IPS-18c (cell line): ENCODE measurements around the gene SLC8A1.

Experiments used
- H3K4me3 ChIP-seq: 2 replicates; pipeline ENCODE4 v1.7.0; 2013; ENCODE audit warnings: low read depth, mild to moderate bottlenecking, low read length, moderate library complexity; ENCODE audit not compliant: insufficient read depth
- H3K9me3 ChIP-seq: one replicate; pipeline ENCODE4 v1.6.1; 2013; ENCODE audit warnings: mild to moderate bottlenecking, low read length, moderate library complexity; ENCODE audit not compliant: control insufficient read depth, insufficient read depth

Gene SLC8A1

DNA sequence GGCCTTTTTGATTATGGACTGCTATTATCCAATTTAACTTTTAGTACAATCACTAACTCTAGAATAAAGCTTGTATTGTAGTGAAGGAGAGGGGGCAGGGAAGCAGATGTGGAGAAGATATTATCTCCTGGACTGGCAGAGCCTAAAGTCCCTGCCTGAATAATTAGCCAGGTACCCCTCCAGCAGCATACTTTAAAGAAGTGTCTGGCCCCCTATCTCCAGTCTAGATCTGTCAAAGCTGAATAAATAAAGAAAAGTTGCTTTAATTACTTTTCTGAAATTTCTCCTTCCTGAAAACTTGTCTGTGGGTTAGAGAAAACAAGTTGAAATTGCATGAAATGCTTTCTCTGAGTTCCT, 258.2 kb downstream of the SLC8A1 start:
- no peaks in the 10 kb centered on the region for H3K9me3 ChIP-seq
- H3K4me3 ChIP-seq: no peak overlapping the region

DNA sequence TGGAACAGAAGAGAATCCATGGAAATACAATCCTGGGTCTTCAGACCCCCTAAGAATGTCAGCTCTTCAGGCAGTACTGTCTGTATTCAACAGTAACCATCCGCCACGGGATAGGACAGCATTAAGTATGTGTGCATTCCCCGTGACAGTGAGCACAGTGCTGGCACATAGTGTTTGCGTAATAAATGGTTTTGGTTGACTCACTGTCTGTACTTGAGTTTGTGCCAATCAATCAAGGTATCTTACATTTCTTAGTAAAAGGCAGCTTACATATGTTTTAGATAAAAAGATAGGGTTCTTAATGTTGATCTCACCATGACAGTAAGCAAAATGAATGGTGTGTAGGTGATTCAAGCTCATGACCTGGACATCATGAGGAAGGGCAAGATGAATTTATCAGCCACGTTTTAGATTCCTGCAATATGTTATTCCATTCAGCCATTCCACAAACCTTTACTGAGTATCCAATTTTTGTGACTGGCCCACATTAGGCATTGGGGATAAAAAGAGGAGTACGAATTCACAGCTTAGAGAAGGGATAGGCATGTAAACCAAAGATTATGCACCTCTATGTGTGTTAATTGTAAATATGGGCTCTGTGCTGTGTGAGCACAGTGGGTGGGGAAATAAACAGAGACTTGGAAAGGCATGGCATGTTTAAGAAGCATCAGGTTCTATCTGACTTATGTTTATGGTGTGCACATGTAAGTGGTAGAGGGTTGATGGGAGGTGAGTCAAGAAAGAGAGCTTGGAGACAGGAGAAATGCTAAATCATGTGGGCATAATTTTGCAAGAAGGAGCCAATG, 258.8 kb downstream of the SLC8A1 start:
- H3K9me3 ChIP-seq: no peaks in the 10 kb centered on the region
- H3K4me3 ChIP-seq: no peak overlapping the region

DNA sequence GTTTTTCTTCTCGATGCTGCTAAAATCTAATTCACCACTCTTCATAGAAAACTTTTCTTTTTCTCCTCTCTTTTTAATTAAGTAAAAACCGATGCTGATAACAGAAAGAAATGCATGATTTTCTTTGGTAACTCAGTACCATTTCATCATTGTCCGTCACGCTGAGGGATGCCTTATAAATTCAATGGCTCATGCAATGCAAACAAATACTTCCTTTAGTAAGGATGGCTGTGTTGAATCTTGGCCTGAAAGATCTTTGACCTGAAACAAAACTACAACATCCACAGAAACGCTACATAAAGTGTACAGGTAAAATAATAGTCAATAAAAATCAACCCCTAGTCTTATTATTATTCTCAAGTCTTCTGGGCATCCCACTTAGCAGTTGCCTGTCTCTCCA, 261.4 kb downstream of the SLC8A1 start:
- no peaks in the 10 kb centered on the region for H3K9me3 ChIP-seq
- H3K4me3 ChIP-seq: no peak overlapping the region

DNA sequence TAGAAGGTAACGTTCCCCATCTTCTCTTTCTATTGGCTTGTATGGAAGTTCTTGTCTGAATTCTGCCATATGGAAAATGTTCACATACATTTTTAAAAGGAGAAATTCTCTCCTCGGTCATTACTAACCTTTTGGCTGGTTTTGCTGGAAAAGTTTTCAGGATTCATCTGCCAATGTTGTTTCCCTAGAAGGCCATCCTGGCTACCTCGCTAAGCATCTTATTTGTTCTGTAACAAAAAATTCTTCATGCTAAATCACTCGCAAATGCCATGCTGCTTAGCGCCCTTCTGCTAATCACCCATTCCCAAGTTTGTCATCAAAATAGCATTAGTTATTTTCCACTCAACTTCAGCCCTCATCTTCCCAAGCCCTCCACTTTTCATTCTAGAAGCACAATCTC, 262.0 kb downstream of the SLC8A1 start:
- Histone ChIP-seq H3K4me3 (no peak overlapping the region; the same call in 1 of the 2 replicates), H3K9me3 (no peaks in the 10 kb centered on the region)

DNA sequence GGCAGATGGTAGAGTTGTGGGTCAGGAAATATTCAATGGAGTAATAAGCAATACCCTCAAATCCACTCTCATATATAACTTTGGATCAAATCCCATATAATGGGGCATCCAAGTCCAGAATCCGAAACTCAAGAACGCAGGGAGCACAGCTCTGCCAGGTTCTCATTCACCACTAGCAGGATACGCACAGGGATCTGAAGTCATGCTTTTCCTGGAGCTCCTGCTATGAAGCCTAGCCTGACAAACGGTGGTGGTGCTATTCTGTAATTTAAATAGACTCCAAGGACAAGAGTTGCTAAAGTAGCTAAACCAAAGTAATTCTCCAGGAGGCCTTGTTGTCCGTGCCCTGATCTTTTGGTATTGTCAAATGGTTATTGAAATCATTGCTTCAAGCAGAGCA, 264.8 kb downstream of the SLC8A1 start:
- no peaks in the 10 kb centered on the region for H3K9me3 ChIP-seq
- no peak overlapping the region for H3K4me3 ChIP-seq

DNA sequence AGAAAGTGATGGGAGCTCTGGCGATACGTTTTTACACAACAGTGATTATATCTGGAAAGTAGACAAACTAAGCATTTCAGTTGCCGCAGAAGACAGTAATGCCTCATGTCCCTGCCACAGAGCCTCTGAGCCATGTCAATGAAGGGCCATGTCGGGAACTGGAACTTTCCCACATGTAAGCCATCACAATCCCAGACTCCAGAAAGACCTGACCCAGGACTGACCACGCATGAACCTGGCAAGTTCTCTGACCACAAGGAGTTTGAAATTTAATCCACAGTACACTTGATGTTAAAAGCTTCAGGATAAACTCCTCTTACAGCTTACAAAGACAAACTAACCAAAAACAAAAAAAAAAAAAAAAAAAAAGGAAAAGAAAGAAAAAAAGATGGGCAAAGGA, 267.3 kb downstream of the SLC8A1 start:
- no peaks in the 10 kb centered on the region for H3K9me3 ChIP-seq
- no peak overlapping the region for H3K4me3 ChIP-seq

DNA sequence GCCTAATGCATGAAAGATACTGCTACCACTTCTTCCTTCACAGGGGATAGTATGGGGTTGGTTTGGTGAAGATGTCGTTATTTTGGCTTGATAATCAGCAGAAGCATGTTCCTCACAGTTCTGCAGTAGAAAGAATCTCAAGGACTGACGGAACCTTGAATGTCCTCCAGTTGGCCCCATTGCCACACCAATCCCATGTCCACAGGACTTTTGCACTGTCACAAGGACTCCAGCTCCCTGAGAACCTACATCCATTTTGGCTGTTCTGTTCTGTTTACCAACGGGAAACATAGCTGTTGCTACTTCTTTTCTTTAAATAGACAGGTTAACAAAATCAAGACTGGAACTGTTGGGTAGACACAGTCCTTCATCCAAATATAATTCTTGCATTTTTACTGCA, 270.0 kb downstream of the SLC8A1 start:
- Histone ChIP-seq H3K9me3 (no peaks in the 10 kb centered on the region), H3K4me3 (no peak overlapping the region)

DNA sequence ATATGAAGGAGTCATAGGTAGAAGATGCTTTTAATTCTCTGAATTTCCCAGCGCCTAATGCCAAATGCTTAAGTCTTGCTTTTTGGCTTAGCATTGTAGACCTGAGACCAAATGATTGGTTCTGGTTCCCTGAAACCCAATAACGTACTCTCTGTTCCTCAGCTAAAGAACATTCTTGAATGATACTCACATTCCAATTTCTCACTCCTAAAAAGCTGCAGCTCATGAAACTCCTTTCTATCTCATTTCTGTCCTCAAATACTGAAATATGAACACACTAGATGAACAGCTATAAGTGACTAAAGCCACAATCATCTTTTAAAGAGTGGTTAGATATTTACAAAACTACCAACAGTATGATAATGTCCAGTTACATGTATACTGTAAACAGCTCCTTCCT, 272.1 kb downstream of the SLC8A1 start:
- Histone ChIP-seq H3K9me3 (no peaks in the 10 kb centered on the region), H3K4me3 (no peak overlapping the region)

DNA sequence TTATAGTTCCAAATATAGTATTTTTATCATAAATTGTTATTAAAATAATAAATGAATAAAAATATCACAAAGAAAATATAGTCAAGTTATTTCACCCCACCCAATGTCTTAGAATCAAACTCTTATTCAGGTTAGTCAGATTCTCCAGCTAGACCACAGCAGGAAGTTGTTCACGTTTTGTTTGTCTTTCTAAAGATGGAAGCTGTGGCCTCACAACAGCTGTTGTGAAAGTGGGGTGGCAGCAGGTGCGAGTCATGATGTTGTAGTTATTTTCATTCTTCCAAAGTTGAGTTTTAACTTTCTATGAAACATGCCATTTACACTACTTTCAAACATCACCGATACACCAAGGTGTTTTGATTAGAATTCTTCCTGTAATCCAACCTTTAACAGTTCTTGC, 272.9 kb downstream of the SLC8A1 start:
- H3K4me3 ChIP-seq: no peak overlapping the region
- H3K9me3 ChIP-seq: no peaks in the 10 kb centered on the region

DNA sequence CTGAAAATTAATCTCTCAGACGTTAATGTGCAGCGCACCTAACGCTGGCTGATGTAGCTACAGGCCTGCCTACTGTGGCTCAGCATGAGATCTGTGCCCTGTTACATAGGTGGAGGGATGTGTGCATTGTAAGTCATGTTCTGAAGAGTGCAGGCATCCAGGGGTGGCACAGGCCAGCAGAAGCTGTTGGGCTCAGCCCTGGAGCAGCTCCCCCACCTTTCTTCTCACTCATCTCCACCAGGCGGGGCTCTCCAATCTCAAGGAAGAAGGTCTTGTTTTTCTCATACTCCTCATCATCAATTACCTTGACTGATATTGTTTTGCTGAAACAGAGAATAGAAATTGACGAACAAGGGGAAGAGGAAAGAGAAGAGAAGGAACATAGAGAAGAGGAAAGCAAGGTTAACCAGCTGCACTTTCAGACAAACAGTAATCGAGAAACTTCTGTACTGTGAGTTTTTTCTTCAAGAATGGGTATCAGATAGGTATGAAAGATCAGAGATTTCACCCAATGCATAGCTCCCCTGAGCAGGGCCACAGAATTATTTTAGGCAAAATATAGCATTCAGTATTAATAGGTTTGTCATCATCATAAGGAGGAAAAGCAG, 273.6 kb downstream of the SLC8A1 start:
- Histone ChIP-seq H3K9me3 (no peaks in the 10 kb centered on the region), H3K4me3 (no peak overlapping the region)

DNA sequence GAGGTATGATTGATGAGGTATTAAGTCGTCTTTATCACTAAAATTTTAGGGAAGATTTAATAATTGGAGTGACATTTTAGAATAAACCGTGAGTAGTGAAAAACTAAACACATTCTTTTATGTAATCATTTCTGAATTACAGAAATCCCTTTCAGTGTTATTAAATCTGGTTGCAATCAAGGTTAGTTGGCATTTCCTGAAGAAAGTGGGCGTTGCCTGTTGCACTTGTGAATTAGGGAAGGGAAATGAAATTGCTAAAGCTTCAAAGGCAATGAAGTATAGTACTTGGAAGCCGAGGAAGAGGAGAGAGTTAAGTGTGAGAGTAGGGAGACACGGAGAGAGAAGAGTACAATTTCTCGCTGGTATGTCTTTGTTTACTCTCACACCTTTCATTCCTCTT, 274.5 kb downstream of the SLC8A1 start:
- Histone ChIP-seq H3K9me3 (no peaks in the 10 kb centered on the region), H3K4me3 (no peak overlapping the region)

DNA sequence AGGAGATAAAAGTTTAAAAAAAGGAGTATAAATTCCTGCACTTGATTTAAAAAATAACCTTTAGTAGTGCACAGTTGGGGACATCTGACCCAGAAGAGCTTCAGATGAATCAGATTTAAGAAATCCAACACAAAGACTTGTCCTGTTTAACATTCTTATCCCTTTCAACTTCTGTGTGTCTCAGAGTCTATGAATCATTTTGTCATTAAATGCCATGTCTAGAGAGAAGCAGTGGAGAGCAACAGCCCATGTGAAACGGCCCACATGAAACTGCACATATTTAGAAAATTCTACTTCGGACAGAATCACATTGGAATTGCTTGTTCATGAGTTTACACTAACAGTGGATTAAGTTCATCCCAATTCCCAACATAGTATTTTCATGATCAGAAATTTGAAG, 278.6 kb downstream of the SLC8A1 start:
- Histone ChIP-seq H3K4me3 (no peak overlapping the region), H3K9me3 (no peaks in the 10 kb centered on the region)

DNA sequence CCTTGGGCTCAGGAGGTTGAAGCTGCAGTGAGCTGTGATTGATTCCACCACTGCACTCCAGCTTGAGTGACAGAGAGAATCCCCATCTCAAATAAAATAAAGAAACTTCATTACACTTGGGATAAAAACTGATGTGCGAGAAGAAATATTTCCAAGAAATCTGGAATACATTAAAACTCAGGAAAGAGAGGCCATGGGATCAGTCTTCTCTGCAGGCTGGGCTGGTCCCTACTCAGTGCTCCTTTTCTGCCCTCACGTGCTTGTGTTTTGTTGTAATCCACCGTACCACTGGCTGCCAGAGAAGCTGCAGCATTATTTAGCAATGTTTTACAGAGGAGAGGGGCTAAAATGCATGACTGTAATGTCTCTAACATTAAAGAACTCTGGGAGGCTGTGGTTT, 282.0 kb downstream of the SLC8A1 start:
- H3K4me3 ChIP-seq: no peak overlapping the region
- no peaks in the 10 kb centered on the region for H3K9me3 ChIP-seq

DNA sequence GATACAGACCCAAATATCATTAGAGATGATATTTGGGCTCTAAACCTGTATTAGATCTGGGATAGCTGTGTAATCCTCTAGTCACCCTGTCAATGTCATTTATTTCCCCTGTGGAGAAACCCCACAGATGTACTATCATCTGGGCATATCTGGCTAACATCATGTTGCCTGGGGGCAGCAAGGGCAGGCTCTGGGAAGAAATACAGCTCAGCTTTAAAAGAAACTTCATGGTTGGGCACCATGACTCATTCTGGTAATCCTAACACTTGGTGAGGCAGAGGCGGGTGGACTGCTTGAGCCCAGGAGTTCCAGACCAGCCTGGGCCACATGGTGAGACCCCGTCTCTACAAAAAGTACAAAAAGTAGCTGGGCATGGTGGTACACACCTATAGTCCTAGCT, 282.5 kb downstream of the SLC8A1 start:
- H3K4me3 ChIP-seq: no peak overlapping the region
- no peaks in the 10 kb centered on the region for H3K9me3 ChIP-seq

DNA sequence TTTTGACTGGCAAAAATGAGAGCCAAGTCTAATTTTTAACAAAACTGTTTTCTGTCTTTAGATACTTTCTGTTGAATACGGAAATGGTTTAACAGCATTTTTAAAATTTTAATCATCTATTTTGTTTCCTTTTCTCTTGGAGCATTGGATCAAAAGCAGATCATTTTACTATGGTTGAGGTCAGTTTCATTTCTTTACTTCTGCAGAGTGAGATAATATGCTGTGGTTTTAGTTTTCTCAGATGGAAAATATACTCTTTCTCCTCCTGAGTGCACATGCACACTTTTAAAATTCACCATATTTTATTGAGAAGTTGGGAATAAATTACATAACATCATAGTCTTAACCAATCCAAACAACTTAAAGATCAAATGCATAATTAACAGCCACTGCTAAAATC, 283.3 kb downstream of the SLC8A1 start:
- Histone ChIP-seq H3K9me3 (no peaks in the 10 kb centered on the region), H3K4me3 (no peak overlapping the region)

DNA sequence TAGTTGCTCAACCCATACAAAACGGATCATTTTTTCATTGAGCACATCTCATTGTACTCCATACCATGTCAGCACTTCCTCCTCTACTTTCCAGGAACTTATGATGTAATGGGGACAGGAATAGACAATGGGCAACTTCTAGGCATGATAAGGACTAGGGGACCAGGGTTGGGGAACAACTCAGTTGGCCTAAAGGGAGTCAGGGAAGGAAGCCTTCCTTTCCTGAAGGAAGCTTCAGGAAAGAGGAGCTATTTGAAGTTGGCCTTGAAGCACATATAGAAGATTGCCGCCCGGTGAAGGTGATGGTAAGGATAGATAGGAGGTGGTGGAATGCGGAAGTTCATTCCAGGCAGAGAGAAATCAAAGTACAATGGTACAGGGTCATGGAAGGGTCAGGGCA, 283.9 kb downstream of the SLC8A1 start:
- no peaks in the 10 kb centered on the region for H3K9me3 ChIP-seq
- no peak overlapping the region for H3K4me3 ChIP-seq

DNA sequence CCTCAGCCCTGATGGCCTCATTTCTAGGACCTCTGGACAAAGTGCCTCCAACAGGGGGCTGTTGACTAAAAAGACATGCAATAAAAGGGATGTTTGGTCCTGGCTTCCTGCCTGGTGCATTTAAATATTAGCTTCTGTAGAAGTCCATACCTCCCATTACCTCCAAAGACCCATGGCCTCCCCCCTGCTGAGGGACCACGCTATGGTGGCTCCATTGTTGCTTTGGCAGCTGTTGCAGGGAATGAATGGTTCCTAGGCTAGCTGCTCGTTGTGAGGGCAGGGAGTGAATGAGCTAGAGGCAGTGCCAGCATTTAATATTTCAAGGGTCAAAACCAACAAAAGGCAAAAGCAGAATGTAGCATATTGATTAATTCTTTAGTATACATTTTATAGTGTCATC, 285.9 kb downstream of the SLC8A1 start:
- Histone ChIP-seq H3K4me3 (no peak overlapping the region), H3K9me3 (no peaks in the 10 kb centered on the region)

DNA sequence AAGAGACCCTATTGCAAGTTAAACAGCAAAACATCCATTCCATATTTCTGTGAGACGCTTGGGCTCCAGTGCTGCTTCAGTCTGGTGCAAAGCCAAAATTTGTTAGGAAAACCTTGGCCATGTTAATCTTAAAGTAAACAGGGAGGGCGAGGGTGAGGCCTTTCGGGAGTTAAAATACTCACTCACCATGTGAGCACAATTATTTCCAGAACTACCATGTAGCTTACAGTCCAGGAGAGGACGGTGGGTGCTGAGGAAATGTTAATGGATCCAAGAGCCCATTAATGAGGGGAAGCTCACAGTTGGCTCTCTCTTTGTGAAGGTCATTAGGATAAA, 286.4 kb downstream of the SLC8A1 start:
- Histone ChIP-seq H3K9me3 (no peaks in the 10 kb centered on the region), H3K4me3 (no peak overlapping the region)
